C1 segment of cervical spinal cord (tissue), 14 donors: Measurements from ENCODE around the gene HSH2D.

Experiments used
- DNase-seq, 14 donors: peaks; one replicate each; lab custom pipeline; 2025; lab: John Stamatoyannopoulos, UW

The HSH2D gene

DNA sequence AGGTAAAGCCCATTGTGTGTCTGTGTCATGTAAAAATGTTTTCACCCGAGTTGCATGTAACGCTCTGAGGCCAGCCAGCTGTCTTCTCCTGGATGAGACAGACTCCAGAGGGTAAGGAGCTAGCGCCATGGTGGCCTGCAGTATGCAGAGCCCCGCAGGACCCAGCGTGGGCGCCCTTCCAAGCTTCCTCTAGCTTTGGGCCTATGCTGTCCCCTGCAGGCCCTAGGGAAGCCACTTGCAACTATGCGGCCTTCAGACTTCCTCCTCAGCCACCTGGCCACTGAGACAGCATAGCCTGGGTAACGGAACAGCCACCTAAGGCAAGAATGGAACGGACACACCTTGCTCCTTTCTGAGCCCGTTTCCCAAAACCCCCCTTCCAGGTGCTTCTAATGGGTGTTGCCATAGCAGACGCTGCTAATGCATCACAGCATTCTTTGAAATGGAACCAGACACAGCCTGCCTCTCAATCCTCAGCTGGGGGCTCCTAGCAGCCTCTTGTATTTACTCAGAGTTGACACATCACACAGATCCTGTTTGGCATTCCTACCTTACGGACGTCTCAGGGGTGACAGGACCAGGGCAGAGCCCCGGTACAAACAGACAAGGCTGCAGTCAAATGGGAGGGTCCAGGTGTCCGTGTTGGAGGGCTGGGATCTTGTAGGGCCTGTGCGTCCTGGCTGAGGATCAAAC, 47.9 kb downstream of the HSH2D start:
- no peak for DNase-seq

DNA sequence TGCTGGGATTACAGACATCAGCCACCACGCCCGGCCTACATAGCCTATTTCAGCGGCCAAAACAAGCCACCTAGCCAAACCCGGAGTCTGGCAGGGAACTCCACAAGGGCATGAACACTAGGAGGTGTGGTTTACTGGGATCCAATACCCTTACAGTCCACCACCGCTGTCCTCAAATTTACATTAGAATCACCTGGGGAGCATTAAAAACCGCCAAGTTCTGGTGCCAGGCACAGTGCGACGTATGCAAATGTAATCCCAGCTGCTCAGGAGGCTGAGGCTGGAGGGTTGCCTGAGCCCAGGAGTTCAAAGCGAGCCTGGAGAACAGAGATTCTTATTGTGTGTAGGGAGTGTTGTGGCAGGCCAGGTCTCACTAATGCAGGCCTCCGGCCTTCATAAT, 50.0 kb downstream of the HSH2D start:
- DNase-seq, result no peak

DNA sequence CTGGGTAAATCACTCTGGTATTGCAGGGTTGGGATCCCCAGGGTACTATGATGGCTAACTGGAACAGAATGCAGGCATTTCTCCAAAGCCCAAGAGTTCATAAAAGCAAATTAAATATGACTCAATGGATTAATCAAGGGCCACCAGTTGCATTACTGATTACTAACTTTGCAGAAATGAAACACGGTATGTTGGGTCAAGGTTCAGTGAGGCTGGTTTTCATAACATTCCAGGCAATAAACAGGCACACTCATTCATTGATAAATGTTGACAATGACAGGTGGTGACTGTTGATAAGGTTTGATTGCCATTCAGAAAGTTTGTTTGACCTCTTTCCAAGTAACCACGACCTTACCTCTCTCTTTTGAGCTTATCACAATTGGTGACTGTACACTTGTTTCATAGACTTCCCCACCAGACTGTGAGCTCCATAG, 53.7 kb downstream of the HSH2D start:
- no peak for DNase-seq

DNA sequence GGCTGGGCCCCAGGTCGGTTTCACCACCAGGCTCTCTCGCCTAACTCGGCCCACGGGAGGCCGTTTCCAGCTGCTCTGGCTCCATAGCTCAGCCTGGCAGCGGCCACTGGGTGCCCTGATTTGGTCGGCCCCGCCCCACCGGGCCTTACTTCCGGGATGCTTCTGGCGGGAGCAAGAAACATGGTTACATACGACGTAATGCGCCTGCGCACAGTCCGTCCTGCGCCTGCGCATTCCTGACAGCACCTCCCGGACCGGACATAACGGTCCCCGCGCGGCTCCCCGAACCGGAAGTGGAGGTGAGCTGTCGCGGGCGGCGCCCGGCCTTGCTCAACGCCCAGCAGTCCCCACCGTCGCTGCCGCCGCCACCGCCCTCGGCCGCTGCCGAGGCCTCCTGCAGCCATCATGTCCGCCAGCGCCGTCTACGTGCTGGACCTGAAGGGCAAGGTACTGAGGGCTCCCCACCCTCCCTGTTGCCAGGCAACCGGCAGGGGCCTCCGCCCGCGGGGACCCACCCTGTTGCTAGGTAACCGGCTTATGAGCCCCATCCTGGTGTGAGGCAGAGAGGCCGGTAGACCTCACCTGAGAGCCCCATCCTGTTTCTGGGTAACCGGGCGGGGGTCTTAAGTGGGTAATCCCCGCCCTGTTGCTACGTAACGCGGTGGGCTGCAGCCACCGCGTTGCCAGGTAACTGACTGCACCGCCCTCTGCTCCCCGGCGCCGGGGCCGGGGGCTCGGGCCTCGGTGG, 54.3 kb downstream of the HSH2D start, which contains the start of gene AP1M1:
Gene AP1M1, plus strand, starts transcription at position 290 of the 748 bp plus-strand sequence. Its CDS starts 116 bp downstream, at position 406.
- peak; percentile 78 to 98 (median 93) for DNase-seq

DNA sequence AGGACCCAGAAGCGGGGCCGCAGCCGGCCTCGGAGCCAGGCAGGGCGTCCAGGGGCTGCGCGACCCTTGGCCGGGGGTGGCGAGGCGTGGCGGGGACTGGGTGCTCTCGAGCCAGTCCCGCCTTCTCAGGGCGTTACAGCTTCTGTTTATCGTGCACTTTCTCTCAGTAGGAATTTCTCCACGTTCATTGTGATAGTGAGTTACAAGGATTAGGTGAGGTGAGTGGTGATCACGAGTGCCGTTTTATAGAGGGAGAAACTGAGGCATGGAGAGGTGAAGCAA, 54.8 kb downstream of the HSH2D start:
- DNase-seq, result no peak

DNA sequence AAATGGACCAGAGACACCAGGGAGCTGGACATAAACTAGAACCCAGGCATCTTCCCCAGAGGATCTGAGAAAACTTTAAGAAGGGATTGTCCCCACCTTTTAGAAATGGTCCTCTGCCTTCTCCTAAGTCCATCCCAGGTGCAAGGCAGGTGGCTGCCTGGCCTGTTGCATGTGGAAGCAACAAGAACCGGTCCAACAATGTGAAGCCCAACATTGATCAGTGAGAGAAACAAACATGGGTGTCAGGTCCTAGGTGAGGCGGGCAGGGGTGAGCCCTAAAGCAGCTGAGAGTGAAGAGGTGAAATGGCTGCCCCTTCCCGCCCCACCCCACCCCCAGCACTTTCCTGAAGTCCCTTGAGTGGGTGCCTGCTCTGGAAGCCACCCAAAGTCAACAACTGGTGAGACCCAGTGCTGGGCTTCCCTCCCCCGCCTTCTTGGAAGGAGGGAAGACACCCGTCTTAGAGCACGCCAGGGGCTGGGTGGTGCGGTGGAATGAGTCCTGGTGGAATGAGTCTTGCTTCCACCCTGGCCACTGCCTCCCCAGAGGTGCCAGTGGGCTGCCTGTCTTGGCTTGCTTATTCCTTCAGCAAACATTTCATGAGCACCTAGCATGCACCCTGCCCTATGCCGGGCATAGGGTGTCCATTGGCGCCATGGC, 55.9 kb downstream of the HSH2D start:
- DNase-seq, result no peak

DNA sequence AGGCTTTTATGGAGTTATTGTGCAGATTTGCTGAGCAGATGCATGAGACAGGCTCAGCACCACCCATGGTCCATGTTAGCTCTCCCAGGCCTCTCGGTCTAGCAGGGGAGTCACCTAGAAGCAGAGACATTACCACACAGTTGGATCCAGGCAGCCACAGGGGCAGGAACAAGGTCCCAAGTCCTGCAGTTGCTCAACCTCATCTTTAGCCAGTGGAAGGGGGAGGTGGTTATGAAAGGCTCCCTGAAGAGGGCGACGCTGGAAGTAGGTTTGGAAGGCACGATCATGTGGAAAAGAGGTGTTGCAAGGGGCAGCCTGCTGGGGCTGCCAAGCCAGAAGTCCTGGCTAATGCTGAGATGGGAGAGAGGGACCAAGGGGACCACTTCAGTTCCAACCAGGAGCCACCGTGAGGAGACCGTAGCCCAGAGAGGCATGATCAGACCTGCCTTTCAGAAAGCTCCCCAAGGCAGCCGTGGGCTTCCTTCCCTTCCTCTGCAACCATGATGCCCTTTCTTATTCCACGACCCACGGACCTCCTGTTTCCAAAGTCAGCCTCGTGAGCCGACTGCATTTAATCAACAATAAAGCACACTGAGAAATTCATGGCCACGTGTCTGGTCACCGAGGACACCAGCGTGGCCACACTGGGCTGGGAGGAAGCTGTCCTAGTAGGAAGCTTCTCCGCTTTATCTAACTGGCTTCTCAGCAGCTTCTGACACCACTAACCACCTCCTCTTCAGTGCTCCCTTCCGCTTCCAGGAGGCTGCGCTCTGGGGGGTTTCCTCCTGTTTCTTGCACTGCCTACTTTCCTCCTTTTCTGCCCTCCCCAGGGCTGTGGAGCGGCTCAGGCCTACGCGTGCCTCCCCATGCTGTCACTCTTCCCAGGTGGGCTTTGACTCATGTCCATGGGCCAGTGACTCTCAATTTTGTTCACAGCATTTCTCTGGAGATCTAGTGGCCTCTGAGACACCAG, 56.8 kb downstream of the HSH2D start:
- no peak for DNase-seq

DNA sequence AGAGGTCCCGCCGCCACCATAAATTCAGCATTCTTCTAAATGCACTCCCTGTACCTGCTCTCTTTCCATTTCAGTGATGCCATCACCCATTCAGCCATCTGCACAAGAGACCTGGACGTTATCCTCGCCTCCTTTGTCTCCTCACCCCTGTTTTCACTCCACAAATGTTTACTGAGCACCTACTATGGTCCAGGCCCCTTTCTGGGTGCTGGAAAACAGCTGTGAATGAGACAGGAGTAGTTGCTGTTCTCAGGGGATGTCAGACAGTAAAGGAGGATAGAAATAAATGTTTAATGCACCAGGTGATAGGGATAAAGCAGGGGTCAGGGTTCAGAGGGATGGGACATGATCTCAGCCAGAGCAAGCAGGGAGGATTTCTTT, 57.5 kb downstream of the HSH2D start:
- no peak for DNase-seq

DNA sequence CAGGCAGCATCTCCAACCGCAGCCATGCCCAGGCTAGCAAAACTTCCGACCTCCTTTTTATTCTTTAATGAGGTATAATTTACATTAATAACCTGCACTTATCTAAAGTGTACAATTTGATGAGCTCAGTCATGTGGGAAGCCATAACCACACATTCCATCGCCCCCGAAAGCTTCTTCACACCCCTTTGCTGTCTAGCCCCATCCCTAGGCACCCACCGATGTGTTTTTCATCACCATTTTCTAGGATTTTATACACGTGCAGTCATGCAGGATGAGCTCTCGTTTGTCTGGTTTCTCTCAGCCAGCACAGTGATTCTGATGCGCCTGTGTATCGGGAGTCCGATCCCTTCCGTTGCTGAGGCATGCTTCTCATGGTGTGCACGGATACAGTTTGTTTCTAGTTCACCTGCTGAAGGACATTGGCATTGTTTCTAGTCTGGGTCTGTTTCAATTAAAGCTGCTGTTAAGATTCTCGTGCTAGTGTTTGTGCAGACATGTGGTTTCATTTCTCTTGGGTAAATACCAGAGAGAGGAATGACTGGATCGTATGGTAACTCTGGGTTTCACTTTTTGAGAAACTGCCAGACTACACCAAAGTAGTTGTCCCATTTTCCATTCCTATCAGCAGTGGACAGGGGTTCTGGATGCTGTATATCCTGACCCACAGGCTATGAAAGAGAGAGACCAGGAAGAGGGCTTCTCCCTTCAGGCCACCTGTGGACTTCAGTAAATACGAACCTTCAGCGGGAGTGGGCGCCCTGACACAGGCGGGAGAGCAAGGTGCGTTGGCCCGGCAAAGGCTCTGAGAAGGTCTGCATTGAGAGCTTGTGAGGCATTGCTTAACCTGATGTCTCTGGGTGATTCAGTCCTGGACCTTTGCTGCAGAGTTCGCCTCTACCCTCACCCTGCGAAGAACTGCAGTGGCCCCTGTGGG, 59.1 kb downstream of the HSH2D start:
- DNase-seq, result no peak

DNA sequence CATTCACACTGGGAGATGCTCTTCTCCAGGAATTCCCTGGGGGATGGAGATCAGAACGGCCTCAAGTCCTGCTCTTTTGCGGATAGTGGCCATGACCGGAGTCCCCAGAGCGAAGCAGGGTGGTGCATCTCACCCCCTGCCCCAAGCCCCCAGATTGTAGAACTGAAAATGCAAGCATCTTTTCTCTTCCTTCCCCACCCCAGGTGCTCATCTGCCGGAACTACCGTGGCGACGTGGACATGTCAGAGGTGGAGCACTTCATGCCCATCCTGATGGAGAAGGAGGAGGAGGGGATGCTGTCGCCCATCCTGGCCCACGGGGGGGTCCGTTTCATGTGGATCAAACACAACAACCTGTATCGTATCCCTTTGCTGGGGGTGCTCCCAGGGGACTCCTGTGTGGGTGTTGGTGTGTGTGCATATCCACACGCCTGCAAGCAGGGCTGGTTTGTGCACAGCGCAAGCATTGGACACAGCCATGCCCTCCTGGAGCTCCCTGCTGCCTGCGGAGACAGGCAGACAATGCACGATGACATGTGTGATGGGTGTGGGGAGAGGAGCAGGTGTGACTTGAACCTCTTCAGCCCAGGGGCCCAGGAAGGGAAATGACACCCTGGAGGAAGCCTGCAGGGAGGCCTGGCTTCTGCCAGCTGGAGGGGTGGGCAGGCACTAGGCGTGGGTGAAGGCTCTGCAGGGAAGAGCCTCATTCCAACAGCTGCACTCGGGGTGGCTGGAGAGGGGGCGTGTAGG, 59.9 kb downstream of the HSH2D start:
- no peak for DNase-seq

DNA sequence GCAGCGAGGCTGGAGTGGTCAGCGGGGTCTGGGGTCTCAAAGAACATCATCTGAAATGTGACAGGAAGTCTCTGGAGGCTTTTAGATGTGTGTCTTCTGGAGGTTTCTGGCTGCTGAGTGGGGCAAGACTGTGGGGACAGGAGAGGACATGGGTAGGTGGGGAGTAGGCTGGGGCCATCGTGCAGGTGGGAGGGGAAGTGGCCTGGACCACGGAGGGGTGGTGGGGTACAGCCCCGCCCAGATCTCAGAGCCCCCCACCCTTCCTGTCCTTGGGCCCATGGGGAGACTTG, 60.5 kb downstream of the HSH2D start:
- DNase-seq, result no peak

DNA sequence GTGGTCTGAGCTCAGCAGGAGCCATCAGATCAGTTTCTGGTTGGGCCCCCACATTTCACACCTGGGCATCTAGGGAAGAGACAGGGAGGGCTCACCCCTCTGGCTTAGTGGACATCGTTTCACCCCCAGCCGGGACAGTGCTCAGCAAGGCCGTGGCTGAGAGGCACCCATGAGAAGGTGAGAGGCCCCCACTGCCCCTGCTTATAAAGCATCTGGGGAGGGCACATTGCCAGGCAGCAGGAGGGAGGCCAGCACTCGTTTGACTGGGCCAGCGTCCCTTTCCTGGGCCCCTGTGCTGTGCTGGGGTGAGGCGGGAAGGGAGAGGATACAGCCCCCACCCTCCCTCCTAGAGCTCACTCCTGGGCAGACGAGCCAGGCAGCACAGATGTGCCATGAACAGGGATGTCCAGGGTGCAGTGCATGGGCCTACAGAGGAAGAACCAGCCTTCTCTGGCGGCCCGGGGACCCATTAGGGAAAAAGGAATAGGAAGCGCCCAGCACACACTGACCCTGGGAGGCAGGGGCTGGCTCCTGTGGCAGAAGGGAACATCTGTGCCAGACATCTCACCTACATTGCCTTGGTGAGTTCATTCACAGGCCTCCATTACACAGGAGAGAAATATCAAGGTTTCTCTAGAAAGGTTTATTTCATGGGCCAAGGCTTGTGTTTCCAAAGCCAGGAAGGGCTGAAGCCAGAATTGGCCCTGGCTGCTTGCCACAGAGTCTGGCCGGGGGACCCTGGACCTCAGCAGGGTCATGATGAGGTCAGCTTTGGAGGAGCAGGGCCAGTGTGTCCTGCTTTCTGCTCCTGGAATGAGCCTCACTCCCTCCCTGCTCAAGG, 61.9 kb downstream of the HSH2D start:
- peak in 3 of 14 donors; percentile 9 to 32 (median 11) for DNase-seq

DNA sequence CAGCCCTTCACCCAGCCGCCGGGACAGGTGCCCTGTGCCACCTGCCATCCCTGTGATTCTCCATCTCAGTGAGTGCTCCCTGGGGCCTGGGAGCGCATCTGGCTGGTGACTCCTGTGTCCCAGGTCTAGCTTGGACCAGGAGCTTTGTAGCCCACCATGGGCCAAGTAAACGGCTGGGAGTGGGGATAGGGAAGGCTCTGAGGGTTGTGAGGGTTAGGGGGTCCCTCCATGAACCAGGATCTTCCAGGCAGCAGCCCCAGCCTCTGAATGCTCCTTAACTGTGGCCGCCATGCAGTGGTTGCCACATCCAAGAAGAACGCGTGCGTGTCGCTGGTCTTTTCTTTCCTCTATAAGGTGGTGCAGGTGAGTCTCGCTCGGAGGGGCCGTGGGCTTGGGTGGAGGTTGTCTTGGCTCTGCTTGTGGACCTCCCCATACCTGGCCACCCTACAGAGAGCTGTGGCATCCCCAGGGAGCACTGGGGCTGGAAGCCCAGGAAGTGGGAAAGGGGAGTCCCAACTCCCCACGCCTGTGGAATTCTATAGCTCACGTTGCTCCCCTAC, 62.6 kb downstream of the HSH2D start:
- DNase-seq, result no peak

DNA sequence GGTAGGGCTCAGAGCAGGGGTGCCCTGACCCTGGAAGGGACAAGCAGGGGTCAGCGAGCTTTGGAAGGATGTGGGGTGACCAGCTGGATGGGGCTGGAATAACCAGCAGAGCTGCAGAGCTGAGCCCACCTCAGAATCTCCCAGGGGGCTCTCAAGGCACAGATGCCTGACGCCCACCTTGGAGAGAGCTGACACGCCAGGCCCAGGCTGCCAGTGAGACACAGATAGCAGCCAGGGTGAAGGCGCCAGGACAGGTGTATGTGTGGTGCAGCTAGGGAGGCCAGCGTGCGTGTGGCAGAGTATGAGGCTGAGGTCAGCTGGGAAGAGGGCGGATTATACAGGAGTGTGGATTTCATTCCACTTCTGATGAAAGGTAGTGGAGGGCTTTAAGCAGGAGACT, 63.2 kb downstream of the HSH2D start:
- DNase-seq, result no peak

DNA sequence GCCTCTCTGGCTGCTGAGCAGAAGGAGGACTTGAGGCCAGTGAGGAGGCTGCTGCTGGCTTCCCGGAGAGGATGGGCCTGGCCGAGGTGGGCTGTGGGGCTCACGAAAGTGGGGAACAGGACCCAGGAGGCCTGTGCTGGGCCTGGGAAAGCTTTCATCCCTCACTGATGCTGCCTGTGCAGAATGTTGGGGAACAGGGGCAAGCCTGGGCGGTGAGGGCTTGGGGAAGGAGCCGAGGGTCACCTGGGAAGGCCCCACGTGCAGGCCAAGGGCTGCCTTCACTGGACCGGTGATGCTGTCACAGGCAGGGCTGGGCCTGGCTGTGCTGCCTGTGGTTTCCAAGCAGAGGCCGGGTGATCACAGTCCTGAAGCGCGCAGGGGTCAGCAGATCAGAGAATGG, 63.6 kb downstream of the HSH2D start:
- no peak for DNase-seq

DNA sequence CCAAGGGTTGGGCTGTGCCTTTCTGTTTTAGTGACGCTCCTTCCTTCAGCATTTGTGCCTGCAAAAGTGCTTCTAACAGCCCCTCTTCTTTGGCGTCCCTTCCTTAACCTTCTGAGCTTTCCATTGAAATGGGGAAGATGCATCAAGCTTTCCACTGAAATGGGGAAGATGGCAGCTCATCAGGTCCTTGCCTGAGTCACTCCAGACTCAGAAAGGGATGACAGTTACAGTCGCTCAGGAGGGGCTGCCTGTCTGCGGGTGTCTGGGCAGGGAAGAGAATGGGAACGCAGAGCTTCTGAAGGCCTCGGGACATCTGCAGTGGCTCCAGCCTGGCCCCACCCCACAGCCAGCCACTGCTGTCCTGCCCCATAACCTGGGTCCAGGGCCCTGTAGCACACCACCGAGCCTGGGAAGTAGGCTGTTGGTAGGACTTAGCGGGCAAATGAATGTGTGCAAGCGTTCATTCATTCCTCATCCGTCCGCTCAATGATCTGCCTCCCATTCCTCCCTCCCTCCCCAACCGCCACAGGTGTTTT, 64.1 kb downstream of the HSH2D start:
- no peak for DNase-seq
